H1 (cell line): ENCODE results near the gene CPNE5. TPM values are rescaled to one million over a fixed set of nuclear protein-coding genes. Genes with fewer than 3 reads are reported as not detected.

Experiments
- CTCF ChIA-PET: fragments of 300-600 bp; sonication (Branson Sonifier 250); formaldehyde crosslinking; loops from one replicate; lab custom pipeline; 2021; ENCODE audit not compliant: partially characterized antibody; lab: Charles Lee
- POLR2A ChIA-PET: fragments of 300-600 bp; sonication (Branson Sonifier 250); formaldehyde crosslinking; loops from one replicate; lab custom pipeline; 2021; ENCODE audit warnings: inconsistent platforms; ENCODE audit not compliant: partially characterized antibody; lab: Charles Lee
- DNase-seq, 2 experiments: peaks; one replicate each; pipeline versions ENCODE4 v3.0.0 to v3.0.0-alpha.2; 2010 to 2022; ENCODE audit warnings: low spot score in 2 of 2, low read depth in 1 of 2, mixed read lengths in 1 of 2
- FAIRE-seq: peaks from 2 replicates; lab custom pipeline; 2011; peaks lifted over from hg19 to GRCh38; lab: Jason Lieb, UNC
- H2AFZ ChIP-seq: 2 replicates; pipeline ENCODE4 v1.8.1; 2012; ENCODE audit warnings: low read length, inconsistent platforms
- H2AK5ac ChIP-seq: 2 replicates; pipeline ENCODE4 v1.6.1; 2013; ENCODE audit warnings: low read depth, low read length
- H2BK120ac ChIP-seq: replicated peaks from 2 replicates; pipeline ENCODE3; 2013; ENCODE audit warnings: low read depth, low read length, inconsistent platforms
- H2BK12ac ChIP-seq: 2 replicates; pipeline ENCODE4 v1.6.1; 2013; ENCODE audit warnings: low read depth, low read length
- H2BK15ac ChIP-seq: 2 replicates; pipeline ENCODE4 v1.6.1; 2013; ENCODE audit warnings: low read length
- H2BK20ac ChIP-seq: 2 replicates; pipeline ENCODE4 v1.6.1; 2013; ENCODE audit warnings: low read length
- H2BK5ac ChIP-seq: 2 replicates; pipeline ENCODE4 v1.6.1; 2013; ENCODE audit warnings: low read depth, low read length
- H3K14ac ChIP-seq: 2 replicates; pipeline ENCODE4 v1.6.1; 2013; ENCODE audit warnings: inconsistent platforms; ENCODE audit not compliant: insufficient read length
- H3K18ac ChIP-seq: 2 replicates; pipeline ENCODE4 v1.6.1; 2013; ENCODE audit warnings: low read length; ENCODE audit errors: extremely low read depth
- H3K23ac ChIP-seq: 2 replicates; pipeline ENCODE4 v1.6.1; 2013; ENCODE audit warnings: inconsistent platforms; ENCODE audit not compliant: insufficient read length
- H3K23me2 ChIP-seq: 2 replicates; pipeline ENCODE4 v1.6.1; 2013; ENCODE audit warnings: low read depth, low read length
- H3K27ac ChIP-seq: 2 replicates; pipeline ENCODE4 v1.6.1; 2011; ENCODE audit warnings: low read depth, low read length, inconsistent platforms
- H3K27me3 ChIP-seq, 4 experiments: replicated peaks in 1 of 4; 1 replicate in 1 of 4; 2 replicates in 3 of 4; pipeline versions ENCODE4 v1.6.1 to v1.8.1; 2011 to 2013; ENCODE audit warnings: low read length in 3 of 4, mild to moderate bottlenecking in 3 of 4, inconsistent platforms in 2 of 4, mixed read lengths in 2 of 4, moderate library complexity in 1 of 4; ENCODE audit not compliant: control insufficient read depth in 3 of 4, insufficient read depth in 3 of 4; ENCODE audit errors: extremely low read depth in 1 of 4
- H3K36me3 ChIP-seq, 4 experiments: 2 replicates each; pipeline versions ENCODE4 v1.6.1 to v1.8.1; 2011 to 2013; ENCODE audit warnings: mild to moderate bottlenecking in 4 of 4, low read length in 3 of 4, moderate library complexity in 2 of 4, control low read depth in 1 of 4, inconsistent platforms in 1 of 4; ENCODE audit not compliant: insufficient read depth in 4 of 4, control insufficient read depth in 2 of 4
- H3K4ac ChIP-seq: replicated peaks from 2 replicates; pipeline ENCODE3; 2013; ENCODE audit warnings: low read length, low read depth, mixed read lengths, inconsistent platforms; ENCODE audit not compliant: insufficient read length
- H3K4me1 ChIP-seq, 4 experiments: replicated peaks in 1 of 4; 1 replicate in 1 of 4; 2 replicates in 3 of 4; pipeline versions ENCODE4 v1.6.1 to v1.8.1; 2011 to 2013; ENCODE audit warnings: low read length in 3 of 4, inconsistent platforms in 2 of 4, mixed read lengths in 1 of 4; ENCODE audit not compliant: insufficient read depth in 4 of 4, control insufficient read depth in 3 of 4
- H3K4me2 ChIP-seq, 2 experiments: 2 replicates each; pipeline versions ENCODE4 v1.6.1 to v1.8.1; 2011 to 2013; ENCODE audit warnings: low read depth in 2 of 2, low read length in 2 of 2, control low read depth in 1 of 2, inconsistent platforms in 1 of 2, mild to moderate bottlenecking in 1 of 2; ENCODE audit not compliant: insufficient read depth in 1 of 2
- H3K4me3 ChIP-seq, 4 experiments: fragments of 200-600, 300-600 bp in 1 of 4; sonication (generic), shearing (Covaris generic), sonication (Bioruptor Twin) in 1 of 4; 2 replicates each; pipeline versions ENCODE4 v1.5.1 to v1.8.1; 2011 to 2016; ENCODE audit warnings: low read length in 4 of 4, low read depth in 3 of 4, control low read depth in 2 of 4, inconsistent platforms in 2 of 4, mild to moderate bottlenecking in 2 of 4, mixed read lengths in 1 of 4, moderate library complexity in 1 of 4; ENCODE audit not compliant: insufficient read depth in 2 of 4; ENCODE audit errors: extremely low read depth in 1 of 4
- H3K56ac ChIP-seq: replicated peaks from 2 replicates; pipeline ENCODE3; 2013; ENCODE audit warnings: low read depth, mild to moderate bottlenecking, mixed read lengths, low read length, inconsistent platforms; ENCODE audit not compliant: insufficient read length
- H3K79me1 ChIP-seq: 2 replicates; pipeline ENCODE4 v1.6.1; 2013; ENCODE audit warnings: low read depth, low read length, control low read depth
- H3K79me2 ChIP-seq, 2 experiments: 2 replicates each; pipeline versions ENCODE4 v1.6.1 to v1.8.1; 2012 to 2013; ENCODE audit warnings: low read length in 2 of 2, mild to moderate bottlenecking in 2 of 2, inconsistent platforms in 1 of 2; ENCODE audit not compliant: insufficient read depth in 2 of 2, control insufficient read depth in 1 of 2
- H3K9ac ChIP-seq, 4 experiments: replicated peaks in 1 of 4; 1 replicate in 1 of 4; 2 replicates in 3 of 4; pipeline versions ENCODE4 v1.6.1 to v1.8.1; 2011 to 2013; ENCODE audit warnings: low read depth in 3 of 4, low read length in 3 of 4, control low read depth in 2 of 4, mild to moderate bottlenecking in 2 of 4, moderate library complexity in 2 of 4, inconsistent platforms in 1 of 4; ENCODE audit errors: extremely low read depth in 1 of 4
- H3K9me3 ChIP-seq, 2 experiments: 2 replicates each; pipeline versions ENCODE4 v1.6.1 to v1.8.1; 2012 to 2013; ENCODE audit warnings: mild to moderate bottlenecking in 2 of 2, moderate library complexity in 2 of 2, control low read depth in 1 of 2, inconsistent platforms in 1 of 2, low read depth in 1 of 2, low read length in 1 of 2, mixed read lengths in 1 of 2; ENCODE audit not compliant: insufficient read depth in 2 of 2
- H4K20me1 ChIP-seq, 2 experiments: replicated peaks in 1 of 2; 2 replicates each; pipeline versions ENCODE3 to v1.8.1; 2011 to 2013; ENCODE audit warnings: inconsistent platforms in 2 of 2, low read length in 2 of 2, mild to moderate bottlenecking in 1 of 2; ENCODE audit not compliant: insufficient read depth in 2 of 2, control insufficient read depth in 1 of 2
- H4K5ac ChIP-seq: 2 replicates; pipeline ENCODE4 v1.6.1; 2013; ENCODE audit warnings: low read length, low read depth, mixed read lengths, inconsistent platforms; ENCODE audit not compliant: insufficient read length
- H4K8ac ChIP-seq: 2 replicates; pipeline ENCODE4 v1.8.0; 2013; ENCODE audit warnings: mild to moderate bottlenecking, moderate library complexity, low read length, inconsistent platforms; ENCODE audit not compliant: insufficient read depth; ENCODE audit errors: extremely low read depth
- H4K91ac ChIP-seq: replicated peaks from 2 replicates; pipeline ENCODE3; 2013; ENCODE audit warnings: low read length, mixed read lengths, inconsistent platforms; ENCODE audit not compliant: insufficient read length
- ATF2 ChIP-seq: IDR thresholded peaks from 2 replicates; pipeline ENCODE4 v1.6.1; 2012; ENCODE audit warnings: low read length, inconsistent platforms
- MAFK ChIP-seq: IDR thresholded peaks from 2 replicates; pipeline ENCODE4 v1.6.1; 2012; ENCODE audit warnings: low read depth, mild to moderate bottlenecking, improper control_type of control experiment, low read length
- NANOG ChIP-seq: IDR thresholded peaks from 2 replicates; pipeline ENCODE4 v1.6.1; 2011; ENCODE audit warnings: low read length, low read depth, mild to moderate bottlenecking, inconsistent platforms; ENCODE audit not compliant: insufficient read depth, poor library complexity, severe bottlenecking
- POU5F1 ChIP-seq: IDR thresholded peaks from 2 replicates; pipeline ENCODE4 v1.6.1; 2011; ENCODE audit warnings: low read depth, mild to moderate bottlenecking, low read length, moderate library complexity
- SP2 ChIP-seq: IDR thresholded peaks from 2 replicates; pipeline ENCODE4 v1.6.1; 2012; ENCODE audit warnings: mild to moderate bottlenecking, low read length, inconsistent platforms
- SP4 ChIP-seq: IDR thresholded peaks from 2 replicates; pipeline ENCODE4 v1.6.1; 2012; ENCODE audit warnings: low read length, inconsistent platforms
- TBP ChIP-seq: IDR thresholded peaks from 2 replicates; pipeline ENCODE4 v1.6.1; 2011; ENCODE audit warnings: low read depth, low read length, improper control_type of control experiment
- TCF12 ChIP-seq: IDR thresholded peaks from 2 replicates; pipeline ENCODE4 v1.6.1; 2011; ENCODE audit warnings: low read depth, mild to moderate bottlenecking, low read length
- WGBS, 2 experiments: shearing (Covaris generic) in 1 of 2; methylation state at CpG; one replicate each; pipeline versions ENCODE4 v1.1.6 to v1.1.7; 2013 to 2015; ENCODE audit warnings: low lambda C conversion rate in 2 of 2, mixed read lengths in 2 of 2, inconsistent platforms in 1 of 2, low coverage in 1 of 2, missing lambda C conversion rate in 1 of 2; ENCODE audit not compliant: insufficient replicate concordance in 2 of 2, insufficient coverage in 1 of 2, insufficient read length in 1 of 2; ENCODE audit errors: extremely low coverage in 1 of 2, missing lambda C conversion rate in 1 of 2; 5-methylcytosine and 5-hydroxymethylcytosine counted together
- polyA plus RNA-seq, 7 experiments: library from polyadenylated mRNA; depleted of rRNA in 3 of 7; stranded (reverse) in 5 of 7; unstranded in 2 of 7; fragments of >200 nt in 5 of 7; fragments of 200-250 nt in 2 of 7; gene quantifications; 1 replicate in 5 of 7; 2 replicates in 1 of 7; 4 replicates in 1 of 7; pipeline versions ENCODE4 v1.2.1 to v1.2.3, GENCODE V29; 2011 to 2013; ENCODE audit warnings: missing spikeins in 2 of 7, mixed read lengths in 2 of 7
- total RNA-seq: library from RNA; stranded (reverse); fragmentation: NEBNext Ultra II Directional; extraction: Animal tissue kit (Norgen Biotek cat#: 25700); gene quantifications from 2 replicates; pipeline ENCODE4 v1.2.1, GENCODE V29; 2021

Gene CPNE5
- total and polyA plus RNA-seq, 2 of the 8 experiments (the other 6 are each of a cell fraction or from before 2014, with no cell fraction given) = 0.88 to 1.8 TPM

GRCh38 chr6:36817176-36817817 is 21.9 kb downstream of the CPNE5 start:
- WGBS, 2 experiments = 89% methylated on average over 9 of the region's 9 CpGs; no CpG with 5 or more reads in 1 of the 2 experiments
- no peak overlapping the region for H4K8ac ChIP-seq
- no peaks in the 10 kb centered on the region for H3K79me1 ChIP-seq
- no peaks in the 10 kb centered on the region for H4K20me1 ChIP-seq
- H4K5ac ChIP-seq = no peak overlapping the region
- H2AK5ac ChIP-seq = no peak overlapping the region
- H3K4ac ChIP-seq = no peak overlapping the region
- H2BK5ac ChIP-seq = 0 out of 2 replicates have a peak overlapping the region, but pooled peaks have one; percentile 12
- no peak overlapping the region for H3K23ac ChIP-seq
- POLR2A ChIA-PET = interaction anchor here (1.4 kb wide), 1 partner anchor 12 kb away, joined by 4 read pairs; no protein-coding TSS in a partner anchor
- H2BK12ac ChIP-seq = 0 out of 2 replicates have a peak overlapping the region, but pooled peaks have one; percentile 39
- no peaks in the 10 kb centered on the region for H3K23me2 ChIP-seq
- no peaks in the 10 kb centered on the region; a peak in 1 of 7 replicates for H3K27me3 ChIP-seq
- H2AFZ ChIP-seq = no peak overlapping the region
- H3K14ac ChIP-seq = no peak overlapping the region
- no peaks in the 10 kb centered on the region for H3K36me3 ChIP-seq
- peak overlapping the region; percentile 53; the same call in 1 of the 2 replicates for H2BK15ac ChIP-seq
- no peak overlapping the region for H2BK120ac ChIP-seq
- H2BK20ac ChIP-seq = no peak overlapping the region
- no peak overlapping the region for H3K4me3 ChIP-seq
- no peak overlapping the region for H3K9ac ChIP-seq
- H3K4me1 ChIP-seq = peaks cover 0 to 9% (median 2%) of the 10 kb centered on the region in 4 experiments; a peak in 4 of 7 replicates
- H3K18ac ChIP-seq = no peak overlapping the region
- H4K91ac ChIP-seq = no peak overlapping the region
- H3K9me3 ChIP-seq = no peaks in the 10 kb centered on the region
- DNase-seq (no peak), FAIRE-seq (no peak)
- H3K27ac ChIP-seq = no peak overlapping the region
- CTCF ChIA-PET = interaction anchor here (0.6 to 11.4 kb wide), 8 partner anchors 11 to 234 kb away, joined by 3 to 154 read pairs (median 3); no protein-coding TSS in a partner anchor
- TF ChIP-seq SP2 (no peak), ATF2 (no peak), TBP (no peak), MAFK (no peak), TCF12 (no peak), NANOG (no peak), POU5F1 (no peak), SP4 (no peak)
- H3K79me2 ChIP-seq = no peaks in the 10 kb centered on the region
- no peak overlapping the region for H3K56ac ChIP-seq
- H3K4me2 ChIP-seq = no peak overlapping the region
